ENCODE results near the gene PCNX1. TPM values are rescaled to one million over a fixed set of nuclear protein-coding genes. Genes with fewer than 3 reads are reported as not detected.

Gene PCNX1
- total and polyA plus RNA-seq, 2 experiments from 2014 or later = 10.0 to 64.2 TPM

GRCh38 chr14:71135911-71136310 is 228.7 kb downstream of the PCNX1 start:
- Histone ChIP-seq H3K4me3 (no peak overlapping the region), H2AFZ (no peak overlapping the region), H3K27ac (no peak overlapping the region), H3K79me2 (no peaks in the 10 kb centered on the region), H3K4me2 (no peak overlapping the region), H3K27me3 (no peaks in the 10 kb centered on the region), H3K4me1 (ENCODE audit: insufficient read depth) (peaks cover 8% of the 10 kb centered on the region), H3K9me2 (replicated peaks; ENCODE audit: insufficient read depth) (no peaks in the 10 kb centered on the region), H3K9me3 (ENCODE audit: low read depth) (no peaks in the 10 kb centered on the region), H3K36me3 (replicated peaks; ENCODE audit: insufficient read depth, low read depth) (no peaks in the 10 kb centered on the region), H4K20me1 (ENCODE audit: insufficient read depth, poor library complexity, severe bottlenecking) (no peaks in the 10 kb centered on the region)
- WGBS (ENCODE audit: low lambda C conversion rate, missing lambda C conversion rate) = 95% methylated on average over 4 of the region's 4 CpGs
- TF ChIP-seq EZH2phosphoT487 (IDR thresholded peaks at IDR 0.05; ENCODE audit: low read depth, severe bottlenecking, unreplicated experiment) = no peak
- DNase-seq (ENCODE audit: low spot score) = no peak

GRCh38 chr14:71136386-71137060 is 229.3 kb downstream of the PCNX1 start:
- Histone ChIP-seq H3K27ac (no peak overlapping the region), H3K9me3 (ENCODE audit: low read depth) (no peaks in the 10 kb centered on the region), H3K9me2 (replicated peaks; ENCODE audit: insufficient read depth) (no peaks in the 10 kb centered on the region), H3K4me1 (ENCODE audit: insufficient read depth) (peaks cover 9% of the 10 kb centered on the region), H2AFZ (no peak overlapping the region), H3K4me2 (no peak overlapping the region), H4K20me1 (ENCODE audit: insufficient read depth, poor library complexity, severe bottlenecking) (no peaks in the 10 kb centered on the region), H3K79me2 (no peaks in the 10 kb centered on the region), H3K27me3 (no peaks in the 10 kb centered on the region), H3K4me3 (no peak overlapping the region), H3K36me3 (replicated peaks; ENCODE audit: insufficient read depth, low read depth) (no peaks in the 10 kb centered on the region)
- no peak for DNase-seq (ENCODE audit: low spot score)
- TF ChIP-seq EZH2phosphoT487 (IDR thresholded peaks at IDR 0.05; ENCODE audit: low read depth, severe bottlenecking, unreplicated experiment) (no peak), EZH2 (IDR thresholded peaks at IDR 0.05; ENCODE audit: borderline replicate concordance) (no peak), CTCF (IDR thresholded peaks at IDR 0.05; ENCODE audit: poor library complexity) (no peak)
- WGBS (ENCODE audit: low lambda C conversion rate, missing lambda C conversion rate) = 92% methylated on average over 9 of the region's 9 CpGs

- H3K79me2 ChIP-seq = no peaks in the 10 kb centered on the region
- no peak for TF ChIP-seq EZH2 (IDR thresholded peaks at IDR 0.05; ENCODE audit: borderline replicate concordance)
These were observed 230.5 kb downstream of the PCNX1 start for GRCh38 chr14:71137536-71138447.

GRCh38 chr14:71138448-71139293 is 231.4 kb downstream of the PCNX1 start:
- peak; percentile 75 for DNase-seq (ENCODE audit: low spot score)
- H3K4me3 ChIP-seq = no peak overlapping the region
- TF ChIP-seq EZH2phosphoT487 (IDR thresholded peaks at IDR 0.05; ENCODE audit: low read depth, severe bottlenecking, unreplicated experiment) = no peak
- peak; percentile 98 for TF ChIP-seq CTCF (IDR thresholded peaks at IDR 0.05; ENCODE audit: poor library complexity)
- H3K9me2 ChIP-seq (replicated peaks; ENCODE audit: insufficient read depth) = no peaks in the 10 kb centered on the region
- H3K9me3 ChIP-seq (ENCODE audit: low read depth) = no peaks in the 10 kb centered on the region
- no peak overlapping the region for H3K4me2 ChIP-seq
- H4K20me1 ChIP-seq (ENCODE audit: insufficient read depth, poor library complexity, severe bottlenecking) = no peaks in the 10 kb centered on the region
- H3K27me3 ChIP-seq = no peaks in the 10 kb centered on the region
- H3K4me1 ChIP-seq (ENCODE audit: insufficient read depth) = peaks cover 17% of the 10 kb centered on the region
- WGBS (ENCODE audit: low lambda C conversion rate, missing lambda C conversion rate) = 33% methylated on average over 14 of the region's 14 CpGs
- no peak overlapping the region for H3K27ac ChIP-seq
- no peak overlapping the region for H2AFZ ChIP-seq
- H3K36me3 ChIP-seq (replicated peaks; ENCODE audit: insufficient read depth, low read depth) = no peaks in the 10 kb centered on the region
- H3K79me2 ChIP-seq = no peaks in the 10 kb centered on the region

More at GRCh38 chr14:71137536-71138447, 230.5 kb downstream of the PCNX1 start:
- Histone ChIP-seq H4K20me1 (ENCODE audit: insufficient read depth, poor library complexity, severe bottlenecking) (no peaks in the 10 kb centered on the region), H3K27me3 (no peaks in the 10 kb centered on the region), H3K4me3 (no peak overlapping the region), H3K9me2 (replicated peaks; ENCODE audit: insufficient read depth) (no peaks in the 10 kb centered on the region), H3K36me3 (replicated peaks; ENCODE audit: insufficient read depth, low read depth) (no peaks in the 10 kb centered on the region), H3K4me2 (no peak overlapping the region), H3K4me1 (ENCODE audit: insufficient read depth) (peaks cover 10% of the 10 kb centered on the region), H3K27ac (no peak overlapping the region), H3K9me3 (ENCODE audit: low read depth) (no peaks in the 10 kb centered on the region), H2AFZ (no peak overlapping the region)
- 92% methylated on average over 5 of the region's 5 CpGs for WGBS (ENCODE audit: low lambda C conversion rate, missing lambda C conversion rate)
- no peak for DNase-seq (ENCODE audit: low spot score)

All from hepatocyte (in vitro differentiated cells).